NOMO-1 (cell line): ENCODE data around the gene PTPRN2.
"Not testable (repeated sequence)": the region's sequence is repeated elsewhere in the genome, so short reads cannot be mapped to it uniquely, and the experiment has no call there.

Experiments
- DNase-seq, 2 experiments: peaks; one replicate each; lab custom pipeline; 2025; ENCODE audit not compliant: unreplicated experiment in 2 of 2; lab: John Stamatoyannopoulos, UW

The PTPRN2 gene

DNA sequence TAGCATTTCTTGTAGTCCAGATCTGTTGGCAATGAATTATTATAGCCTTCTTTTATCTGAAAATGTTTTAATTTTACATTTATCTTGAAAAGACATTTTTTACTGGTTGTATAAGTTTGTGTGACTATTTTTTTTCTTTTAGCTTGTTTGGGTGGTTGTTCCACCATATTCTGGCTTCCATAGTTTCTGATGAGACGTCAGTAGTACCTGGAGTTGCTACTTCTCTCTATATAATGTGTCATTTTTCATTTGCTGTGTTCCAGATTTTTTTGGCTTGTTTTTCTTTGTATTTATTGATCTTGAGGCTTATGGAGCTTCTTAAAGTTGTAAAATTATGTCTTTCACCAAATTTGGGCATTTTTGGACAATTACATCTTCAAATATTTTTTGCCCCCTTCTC, 1082.0 kb downstream of the PTPRN2 start:
- no peak for DNase-seq

DNA sequence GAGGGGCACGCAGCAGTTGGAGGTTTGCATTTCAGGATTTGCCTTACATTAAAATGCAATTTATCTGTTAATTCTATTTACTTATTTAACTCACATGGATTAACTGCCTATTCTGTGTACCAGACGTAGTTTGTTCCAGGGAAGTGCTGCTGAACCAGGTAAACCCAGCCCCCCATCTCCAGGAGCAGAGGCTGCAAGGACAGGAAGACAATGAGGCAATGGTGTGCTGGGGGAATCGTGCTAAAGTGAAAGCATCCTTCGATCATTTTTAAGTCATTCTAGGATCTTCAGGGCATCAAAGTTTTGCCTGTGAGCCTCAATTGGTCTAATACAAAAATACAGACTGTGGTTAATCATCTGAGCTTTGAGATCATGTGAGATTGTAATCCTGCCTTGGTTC, 1084.4 kb downstream of the PTPRN2 start:
- DNase-seq: no peak

GRCh38 chr7:157502701-157503111, 1084.9 kb downstream of the PTPRN2 start:
- DNase-seq: peak; percentile 55 to 67

DNA sequence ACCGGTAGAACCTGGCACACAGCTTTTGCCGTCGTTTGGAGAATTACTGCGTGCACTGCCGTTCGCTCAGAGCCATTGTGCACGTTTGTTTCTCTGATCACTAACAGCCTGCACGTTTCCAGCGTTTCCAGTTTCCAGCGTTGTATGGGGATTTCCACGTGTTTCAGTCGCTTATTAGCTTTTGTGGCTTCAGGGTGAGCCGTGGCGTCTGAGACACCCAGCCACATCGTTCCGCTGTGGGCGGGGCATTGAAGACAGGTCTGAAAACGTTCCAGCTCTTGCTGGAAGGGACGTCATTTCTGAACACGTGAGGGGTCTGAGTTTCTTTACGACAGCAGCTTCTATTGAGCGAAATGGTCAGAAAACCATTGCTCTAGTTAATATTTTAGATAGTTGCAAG, 1086.0 kb downstream of the PTPRN2 start:
- no peak for DNase-seq

DNA sequence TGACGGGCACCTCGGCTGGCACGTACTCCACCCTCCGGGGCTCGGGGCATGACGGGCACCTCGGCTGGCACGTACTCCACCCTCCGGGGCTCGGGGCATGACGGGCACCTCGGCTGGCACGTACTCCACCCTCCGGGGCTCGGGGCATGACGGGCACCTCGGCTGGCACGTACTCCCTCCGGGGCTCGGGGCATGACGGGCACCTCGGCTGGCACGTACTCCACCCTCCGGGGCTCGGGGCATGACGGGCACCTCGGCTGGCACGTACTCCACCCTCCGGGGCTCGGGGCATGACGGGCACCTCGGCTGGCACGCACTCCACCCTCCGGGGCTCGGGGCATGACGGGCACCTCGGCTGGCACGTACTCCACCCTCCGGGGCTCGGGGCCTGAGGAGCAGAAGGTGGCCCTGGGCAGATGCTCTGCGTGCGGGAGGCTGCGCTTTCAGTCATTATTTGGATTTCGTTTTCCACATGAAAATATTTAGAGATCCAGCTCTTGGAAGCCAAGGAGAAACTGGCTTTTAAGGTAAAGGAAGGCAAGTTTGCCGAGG, 1086.6 kb downstream of the PTPRN2 start:
- DNase-seq: not testable (repeated sequence)

DNA sequence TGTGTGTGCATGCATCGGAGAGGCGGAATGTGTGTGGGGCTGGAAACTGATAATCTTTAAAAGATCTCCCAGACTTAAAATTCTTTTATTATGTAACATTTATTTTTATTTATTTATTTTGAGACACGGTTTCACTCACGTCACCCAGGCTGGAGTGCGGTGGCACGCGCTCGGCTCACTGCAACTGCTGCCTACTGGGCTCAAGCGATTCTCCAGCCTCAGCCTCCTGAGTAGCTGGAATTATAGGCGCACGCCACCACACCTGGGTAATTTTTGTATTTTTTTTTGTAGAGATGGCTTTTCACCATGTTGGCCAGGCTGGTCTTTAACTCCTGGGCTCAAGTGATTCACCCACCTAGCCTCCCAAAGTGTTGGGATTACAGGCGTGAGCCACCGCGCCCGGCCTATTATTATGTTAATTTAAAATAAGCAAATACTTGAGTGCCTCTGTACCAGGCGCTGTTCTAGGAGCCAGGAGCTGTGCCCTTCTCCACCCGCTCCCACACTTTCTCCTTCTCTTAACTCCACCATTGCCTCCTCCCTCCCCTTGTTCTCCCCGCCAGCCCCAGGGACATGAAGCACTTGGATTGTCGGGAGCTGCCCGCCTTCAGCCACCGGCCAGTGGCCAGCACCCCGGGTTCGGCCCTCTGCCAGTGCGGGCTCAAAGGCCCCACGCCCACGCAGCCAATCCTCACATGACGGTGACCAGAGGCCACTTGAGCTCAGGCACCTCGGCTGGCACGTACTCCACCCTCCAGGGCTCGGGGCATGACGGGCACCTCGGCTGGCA, 1087.3 kb downstream of the PTPRN2 start:
- DNase-seq: no peak

GRCh38 chr7:157499835-157500153, 1087.8 kb downstream of the PTPRN2 start:
- DNase-seq: no peak

GRCh38 chr7:157499121-157499834, 1088.3 kb downstream of the PTPRN2 start:
- no peak for DNase-seq

DNA sequence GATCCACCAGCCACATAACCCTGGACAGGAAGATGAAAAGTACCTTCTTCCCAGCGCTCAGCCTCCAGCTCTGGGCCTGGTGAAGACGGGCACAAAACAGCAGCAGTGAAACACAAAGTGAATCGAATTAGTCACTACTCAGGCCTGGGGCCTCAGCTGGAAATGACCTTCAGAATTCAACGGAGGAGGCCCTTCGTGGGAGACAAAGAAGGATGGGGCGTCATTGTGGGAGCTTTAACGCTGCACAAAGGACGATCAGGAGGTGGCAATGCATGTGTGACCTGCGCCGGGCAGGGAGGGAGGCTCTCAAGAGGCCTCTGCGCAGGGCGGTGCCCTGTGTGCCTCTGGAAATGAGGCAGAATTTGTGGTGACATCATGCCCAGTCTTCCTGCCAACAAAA, 1089.0 kb downstream of the PTPRN2 start:
- DNase-seq: no peak

GRCh38 chr7:157497744-157498651, 1089.6 kb downstream of the PTPRN2 start:
- no peak for DNase-seq

GRCh38 chr7:157497367-157497743, 1090.3 kb downstream of the PTPRN2 start:
- DNase-seq: no peak

- no peak for DNase-seq
Measured at GRCh38 chr7:157496416-157497275, 1091.0 kb downstream of the PTPRN2 start.

DNA sequence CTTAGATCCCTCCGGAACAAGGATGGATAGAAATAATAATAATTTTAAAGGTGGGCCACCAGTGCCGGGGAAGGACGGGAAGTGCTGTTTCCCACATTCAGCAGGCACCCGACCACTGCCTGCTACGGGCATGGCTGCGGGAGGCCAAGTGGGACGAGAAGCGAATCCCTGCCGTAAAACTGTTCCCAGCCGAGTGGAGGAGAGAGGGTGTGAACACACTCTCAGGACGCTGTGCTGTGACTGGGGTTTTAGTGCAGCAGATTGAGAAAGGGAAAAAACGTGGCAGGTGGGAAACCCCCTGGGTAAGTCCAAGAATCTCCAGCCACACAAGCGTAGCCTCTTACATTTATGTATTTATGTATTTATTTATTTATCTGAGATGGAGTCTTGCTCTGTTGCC, 1092.0 kb downstream of the PTPRN2 start:
- no peak for DNase-seq

GRCh38 chr7:157495177-157495553, 1092.5 kb downstream of the PTPRN2 start:
- no peak for DNase-seq

GRCh38 chr7:157494506-157495176, 1093.0 kb downstream of the PTPRN2 start:
- no peak for DNase-seq

DNA sequence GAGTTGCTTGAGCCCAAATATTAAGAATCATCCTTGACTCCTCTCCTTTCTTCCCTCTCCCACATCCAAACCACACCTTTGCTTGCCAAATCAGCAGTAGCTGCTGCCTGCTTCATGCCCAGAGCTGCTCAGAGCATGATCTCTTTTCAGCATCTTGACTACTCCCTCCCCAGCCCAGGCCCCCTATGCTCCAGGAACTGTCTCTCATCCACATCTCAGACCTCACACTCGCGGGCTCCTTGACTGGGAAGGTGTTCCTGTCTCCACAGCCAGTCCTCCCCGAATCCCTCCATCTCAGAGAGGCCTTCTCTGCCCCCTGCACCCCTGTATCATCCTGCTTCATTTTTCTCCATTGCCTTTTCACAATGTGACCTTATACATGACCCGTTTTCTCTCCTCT, 1093.8 kb downstream of the PTPRN2 start:
- DNase-seq: no peak

GRCh38 chr7:157493017-157493416, 1094.6 kb downstream of the PTPRN2 start:
- no peak for DNase-seq

DNA sequence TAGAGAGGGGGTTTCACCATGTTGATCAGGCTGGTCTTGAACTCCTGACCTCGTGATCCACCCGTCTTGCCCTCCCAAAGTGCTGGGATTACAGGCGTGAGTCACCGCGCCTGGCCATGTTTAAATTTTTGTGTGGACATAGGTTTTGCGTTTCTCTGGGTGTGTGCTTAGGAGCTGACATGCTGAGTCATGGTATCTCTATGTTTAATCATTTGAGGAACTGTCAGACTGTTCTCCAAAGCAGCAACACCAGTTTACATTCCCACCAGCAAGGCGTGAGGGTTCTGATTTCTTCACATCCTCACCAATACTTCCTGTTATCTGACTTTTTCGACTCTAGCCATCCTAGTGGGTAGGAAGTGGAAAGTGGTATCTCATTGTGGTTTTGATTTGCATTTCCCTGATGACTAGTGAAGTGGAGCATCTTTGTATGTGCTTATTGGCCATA, 1097.1 kb downstream of the PTPRN2 start:
- DNase-seq: peak; percentile 80 to 92

DNA sequence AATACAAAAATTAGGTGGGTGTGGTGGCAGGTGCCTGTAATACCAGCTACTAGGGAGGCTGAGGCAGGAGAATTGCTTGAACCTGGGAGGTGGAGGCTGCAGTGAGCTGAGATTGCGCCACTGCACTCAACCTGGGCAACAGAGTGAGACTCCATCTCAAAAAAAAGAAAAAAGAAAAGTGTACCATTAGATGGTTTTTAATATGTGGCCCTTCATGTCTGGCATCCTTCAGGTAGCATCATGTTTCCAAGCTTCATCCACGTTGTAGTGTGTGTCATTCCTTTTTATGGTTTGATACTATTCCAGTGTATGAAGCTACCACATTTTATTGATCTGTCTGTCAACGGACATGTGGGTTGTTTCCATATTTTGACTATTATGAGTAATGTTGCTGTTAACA, 1097.8 kb downstream of the PTPRN2 start:
- DNase-seq: not testable (repeated sequence)
